SK-N-SH (cell line): Measurements from ENCODE around the gene PKN1. TPM values are rescaled to one million over a fixed set of nuclear protein-coding genes. Genes with fewer than 3 reads are reported as not detected.
A peak's percentile ranks its signal among the peaks of the same experiment; 100 is the strongest.

Experiments
- CTCF ChIA-PET: fragments of 300-600, 350-600 bp; formaldehyde crosslinking; extraction: SDS; loops from one replicate; lab custom pipeline; 2021; lab: Yijun Ruan, JAX
- POLR2A ChIA-PET: fragments of 350-600 bp; sonication (Branson Sonifier 250); formaldehyde crosslinking; extraction: SDS; loops from one replicate; lab custom pipeline; 2020; ENCODE audit warnings: antibody characterized with exemption, inconsistent platforms; lab: Yijun Ruan, JAX
- DNase-seq: peaks from one replicate; pipeline ENCODE4 v3.0.0; 2012
- H2AFZ ChIP-seq: fragments of 200-600 bp; sonication (generic); 2 replicates; pipeline ENCODE4 v1.8.1; 2016; ENCODE audit warnings: antibody characterized with exemption, mild to moderate bottlenecking, low read depth
- H3F3A ChIP-seq: fragments of 200-600 bp; sonication (generic); replicated peaks from 2 replicates; pipeline ENCODE3; 2016; ENCODE audit warnings: antibody characterized with exemption, mild to moderate bottlenecking; ENCODE audit not compliant: insufficient read depth
- H3K27ac ChIP-seq, 2 experiments: fragments of 200-500 bp in 1 of 2; fragments of 200-600 bp in 1 of 2; sonication (Bioruptor generic) in 1 of 2; sonication (generic), shearing (Covaris generic) in 1 of 2; 2 replicates each; pipeline versions ENCODE4 v1.5.1 to v1.6.1; 2014 to 2016; ENCODE audit warnings: low read depth in 2 of 2, inconsistent platforms in 1 of 2, low read length in 1 of 2, mild to moderate bottlenecking in 1 of 2, mixed read lengths in 1 of 2
- H3K27me3 ChIP-seq: fragments of 200-600 bp; sonication (generic), shearing (Covaris generic); 2 replicates; pipeline ENCODE4 v1.6.1; 2016; ENCODE audit warnings: mixed run types; ENCODE audit not compliant: insufficient read depth
- H3K36me3 ChIP-seq, 2 experiments: fragments of 200-500 bp in 1 of 2; fragments of 200-600 bp in 1 of 2; sonication (Bioruptor generic) in 1 of 2; sonication (generic) in 1 of 2; replicated peaks in 1 of 2; 2 replicates each; pipeline versions ENCODE3 to v1.5.1; 2014 to 2016; ENCODE audit warnings: low read length in 1 of 2, mild to moderate bottlenecking in 1 of 2; ENCODE audit not compliant: insufficient read depth in 2 of 2, control insufficient read depth in 1 of 2
- H3K4me1 ChIP-seq, 2 experiments: fragments of 200-500 bp in 1 of 2; fragments of 200-600 bp in 1 of 2; sonication (Bioruptor generic) in 1 of 2; sonication (generic), shearing (Covaris generic) in 1 of 2; 2 replicates each; pipeline versions ENCODE4 v1.5.1 to v1.6.1; 2014 to 2016; ENCODE audit warnings: low read depth in 1 of 2, low read length in 1 of 2, mixed run types in 1 of 2; ENCODE audit not compliant: insufficient read depth in 2 of 2, control insufficient read depth in 1 of 2
- H3K4me2 ChIP-seq: fragments of 200-600 bp; sonication (generic), shearing (Covaris generic); 2 replicates; pipeline ENCODE4 v1.6.1; 2017; ENCODE audit warnings: mixed run types
- H3K4me3 ChIP-seq, 2 experiments: fragments of 200-500 bp in 1 of 2; fragments of 200-600 bp in 1 of 2; sonication (Bioruptor generic) in 1 of 2; sonication (generic), shearing (Covaris generic) in 1 of 2; 2 replicates each; pipeline versions ENCODE4 v1.5.1 to v1.8.1; 2014 to 2016; ENCODE audit warnings: low read depth in 2 of 2, inconsistent platforms in 1 of 2, low read length in 1 of 2, mild to moderate bottlenecking in 1 of 2, mixed read lengths in 1 of 2, moderate library complexity in 1 of 2
- H3K79me2 ChIP-seq: fragments of 200-600 bp; sonication (generic); 2 replicates; pipeline ENCODE4 v1.8.1; 2017; ENCODE audit warnings: mild to moderate bottlenecking; ENCODE audit not compliant: insufficient read depth
- H3K9ac ChIP-seq: fragments of 200-600 bp; sonication (generic); 2 replicates; pipeline ENCODE4 v1.6.1; 2017; ENCODE audit warnings: mixed run types
- H3K9me2 ChIP-seq: fragments of 200-600 bp; sonication (generic); 2 replicates; pipeline ENCODE4 v1.6.1; 2017; ENCODE audit warnings: mixed run types
- H3K9me3 ChIP-seq: fragments of 200-600 bp; sonication (generic); 2 replicates; pipeline ENCODE4 v1.6.1; 2017; ENCODE audit warnings: mixed run types, mild to moderate bottlenecking, moderate library complexity
- H4K20me1 ChIP-seq: fragments of 200-600 bp; sonication (generic); 2 replicates; pipeline ENCODE4 v1.6.1; 2017; ENCODE audit warnings: mild to moderate bottlenecking, mixed run types; ENCODE audit not compliant: insufficient read depth
- CTCF ChIP-seq: fragments of 200-600 bp; sonication (generic); IDR thresholded peaks from 2 replicates; pipeline ENCODE4 v1.6.1; 2017; ENCODE audit warnings: antibody characterized with exemption, mild to moderate bottlenecking, moderate library complexity
- FOSL2 ChIP-seq: IDR thresholded peaks from 2 replicates; pipeline ENCODE4 v1.4.0; 2012; ENCODE audit warnings: low read depth, mild to moderate bottlenecking, moderate library complexity, borderline replicate concordance
- FOXJ3 ChIP-seq: sonication (generic); formaldehyde crosslinking; IDR thresholded peaks from 2 replicates; pipeline ENCODE4 v1.5.1; 2020; ENCODE audit warnings: mild to moderate bottlenecking, missing genetic modification reagents
- GABPA ChIP-seq: IDR thresholded peaks from 2 replicates; pipeline ENCODE4 v1.4.0; 2012; ENCODE audit warnings: low read depth, mild to moderate bottlenecking
- JUND ChIP-seq: IDR thresholded peaks from 2 replicates; pipeline ENCODE4 v1.4.0; 2012
- MEF2A ChIP-seq: IDR thresholded peaks from 2 replicates; pipeline ENCODE4 v1.4.0; 2012; ENCODE audit warnings: low read depth, borderline replicate concordance
- MXI1 ChIP-seq: IDR thresholded peaks from 2 replicates; pipeline ENCODE4 v1.6.1; 2012; ENCODE audit warnings: mild to moderate bottlenecking, low read depth, low read length, improper control_type of control experiment
- POLR2AphosphoS5 ChIP-seq: IDR thresholded peaks from 2 replicates; pipeline ENCODE4 v1.6.1; 2012; ENCODE audit warnings: low read depth, low read length
- RAD21 ChIP-seq: IDR thresholded peaks from 2 replicates; pipeline ENCODE4 v1.6.1; 2012; ENCODE audit warnings: mild to moderate bottlenecking, low read length
- RCOR1 ChIP-seq: fragments of 150-350 bp; IDR thresholded peaks from 2 replicates; pipeline ENCODE4 v1.6.1; 2017; ENCODE audit warnings: antibody characterized with exemption, low read length
- RFX5 ChIP-seq: IDR thresholded peaks from 2 replicates; pipeline ENCODE4 v1.6.1; 2012; ENCODE audit warnings: mild to moderate bottlenecking, improper control_type of control experiment, low read length
- RXRA ChIP-seq: IDR thresholded peaks from 2 replicates; pipeline ENCODE4 v1.4.0; 2012; ENCODE audit warnings: low read depth, mild to moderate bottlenecking, borderline replicate concordance
- WGBS: methylation state at CpG from one replicate; pipeline ENCODE4 v1.1.6; 2017; ENCODE audit warnings: low lambda C conversion rate; 5-methylcytosine and 5-hydroxymethylcytosine counted together
- polyA plus RNA-seq, 3 experiments: library from polyadenylated mRNA; depleted of rRNA; stranded (reverse); fragments of >200 nt; gene quantifications; 2 replicates each; pipeline ENCODE4 v1.2.3, GENCODE V29; 2012
- TF ChIP-seq, protein P1 (sequence below): fragments of 150-350 bp; IDR thresholded peaks from 2 replicates; pipeline ENCODE4 v1.6.1; 2016; ENCODE audit warnings: mild to moderate bottlenecking, low read depth, low read length
- TF ChIP-seq, protein P2 (sequence below): IDR thresholded peaks from 2 replicates; pipeline ENCODE4 v1.6.1; 2012; ENCODE audit warnings: mild to moderate bottlenecking, low read depth, low read length, moderate library complexity
- TF ChIP-seq, protein P3 (sequence below): IDR thresholded peaks from 2 replicates; pipeline ENCODE4; 2012

Gene PKN1
- polyA plus RNA-seq, 1 of the 3 experiments (the other 2 are of a cell fraction) = 99.6 TPM

GRCh38 chr19:14511229-14511593 lies 78.1 kb downstream of the PKN1 start:
- no peak overlapping the region for H3K9ac ChIP-seq
- CTCF ChIA-PET = interaction anchor here (1.9 kb wide), 1 partner anchor 27 kb away, joined by 4 read pairs; no protein-coding TSS in a partner anchor
- H3K4me3 ChIP-seq = no peak overlapping the region
- DNase-seq = no peak
- H3K4me1 ChIP-seq = peaks cover 12 to 21% of the 10 kb centered on the region in 2 experiments; a peak in 2 of 4 replicates
- H3K27ac ChIP-seq = peak overlapping the region in 1 of 2 experiments; percentile 80; a peak in 2 of 4 replicates
- H3K79me2 ChIP-seq = peaks cover 24% of the 10 kb centered on the region
- H3K9me2 ChIP-seq = no peaks in the 10 kb centered on the region
- 0 out of 2 replicates have a peak overlapping the region, but pooled peaks have one; percentile 31 for H3K4me2 ChIP-seq
- H3F3A ChIP-seq = peaks cover 46% of the 10 kb centered on the region
- TF ChIP-seq POLR2AphosphoS5 = no peak
- no peak for TF ChIP-seq MXI1
- no peak for TF ChIP-seq MEF2A
- no peak for TF ChIP-seq CTCF
- TF ChIP-seq RFX5 = no peak
- TF ChIP-seq, protein P1, sequence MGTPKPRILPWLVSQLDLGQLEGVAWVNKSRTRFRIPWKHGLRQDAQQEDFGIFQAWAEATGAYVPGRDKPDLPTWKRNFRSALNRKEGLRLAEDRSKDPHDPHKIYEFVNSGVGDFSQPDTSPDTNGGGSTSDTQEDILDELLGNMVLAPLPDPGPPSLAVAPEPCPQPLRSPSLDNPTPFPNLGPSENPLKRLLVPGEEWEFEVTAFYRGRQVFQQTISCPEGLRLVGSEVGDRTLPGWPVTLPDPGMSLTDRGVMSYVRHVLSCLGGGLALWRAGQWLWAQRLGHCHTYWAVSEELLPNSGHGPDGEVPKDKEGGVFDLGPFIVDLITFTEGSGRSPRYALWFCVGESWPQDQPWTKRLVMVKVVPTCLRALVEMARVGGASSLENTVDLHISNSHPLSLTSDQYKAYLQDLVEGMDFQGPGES = no peak
- no peak for TF ChIP-seq RAD21
- no peak for TF ChIP-seq FOSL2
- TF ChIP-seq RCOR1 = no peak
- TF ChIP-seq, protein P2, sequence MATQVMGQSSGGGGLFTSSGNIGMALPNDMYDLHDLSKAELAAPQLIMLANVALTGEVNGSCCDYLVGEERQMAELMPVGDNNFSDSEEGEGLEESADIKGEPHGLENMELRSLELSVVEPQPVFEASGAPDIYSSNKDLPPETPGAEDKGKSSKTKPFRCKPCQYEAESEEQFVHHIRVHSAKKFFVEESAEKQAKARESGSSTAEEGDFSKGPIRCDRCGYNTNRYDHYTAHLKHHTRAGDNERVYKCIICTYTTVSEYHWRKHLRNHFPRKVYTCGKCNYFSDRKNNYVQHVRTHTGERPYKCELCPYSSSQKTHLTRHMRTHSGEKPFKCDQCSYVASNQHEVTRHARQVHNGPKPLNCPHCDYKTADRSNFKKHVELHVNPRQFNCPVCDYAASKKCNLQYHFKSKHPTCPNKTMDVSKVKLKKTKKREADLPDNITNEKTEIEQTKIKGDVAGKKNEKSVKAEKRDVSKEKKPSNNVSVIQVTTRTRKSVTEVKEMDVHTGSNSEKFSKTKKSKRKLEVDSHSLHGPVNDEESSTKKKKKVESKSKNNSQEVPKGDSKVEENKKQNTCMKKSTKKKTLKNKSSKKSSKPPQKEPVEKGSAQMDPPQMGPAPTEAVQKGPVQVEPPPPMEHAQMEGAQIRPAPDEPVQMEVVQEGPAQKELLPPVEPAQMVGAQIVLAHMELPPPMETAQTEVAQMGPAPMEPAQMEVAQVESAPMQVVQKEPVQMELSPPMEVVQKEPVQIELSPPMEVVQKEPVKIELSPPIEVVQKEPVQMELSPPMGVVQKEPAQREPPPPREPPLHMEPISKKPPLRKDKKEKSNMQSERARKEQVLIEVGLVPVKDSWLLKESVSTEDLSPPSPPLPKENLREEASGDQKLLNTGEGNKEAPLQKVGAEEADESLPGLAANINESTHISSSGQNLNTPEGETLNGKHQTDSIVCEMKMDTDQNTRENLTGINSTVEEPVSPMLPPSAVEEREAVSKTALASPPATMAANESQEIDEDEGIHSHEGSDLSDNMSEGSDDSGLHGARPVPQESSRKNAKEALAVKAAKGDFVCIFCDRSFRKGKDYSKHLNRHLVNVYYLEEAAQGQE = no peak
- no peak for TF ChIP-seq RXRA
- TF ChIP-seq JUND = no peak
- TF ChIP-seq FOXJ3 (CRISPR knock-in tag) = no peak
- TF ChIP-seq, protein P3, sequence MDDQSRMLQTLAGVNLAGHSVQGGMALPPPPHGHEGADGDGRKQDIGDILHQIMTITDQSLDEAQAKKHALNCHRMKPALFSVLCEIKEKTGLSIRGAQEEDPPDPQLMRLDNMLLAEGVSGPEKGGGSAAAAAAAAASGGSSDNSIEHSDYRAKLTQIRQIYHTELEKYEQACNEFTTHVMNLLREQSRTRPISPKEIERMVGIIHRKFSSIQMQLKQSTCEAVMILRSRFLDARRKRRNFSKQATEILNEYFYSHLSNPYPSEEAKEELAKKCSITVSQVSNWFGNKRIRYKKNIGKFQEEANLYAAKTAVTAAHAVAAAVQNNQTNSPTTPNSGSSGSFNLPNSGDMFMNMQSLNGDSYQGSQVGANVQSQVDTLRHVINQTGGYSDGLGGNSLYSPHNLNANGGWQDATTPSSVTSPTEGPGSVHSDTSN = no peak
- TF ChIP-seq GABPA = no peak
- TF ChIP-seq, all 33 proteins: peak for 0
- 91% methylated on average over 4 of the region's 4 CpGs for WGBS
- Histone ChIP-seq H4K20me1 (peaks cover 22% of the 10 kb centered on the region), H3K36me3 (peaks cover 20 to 25% of the 10 kb centered on the region in 2 experiments), H3K27me3 (no peaks in the 10 kb centered on the region), H2AFZ (no peak overlapping the region), H3K9me3 (no peaks in the 10 kb centered on the region)
- POLR2A ChIA-PET = no interaction called here
